Measurements from ENCODE around the gene NPC1.

The NPC1 gene

GRCh38 chr18:23540867-23541266 lies 45.4 kb downstream of the NPC1 start:
- Histone ChIP-seq H3K36me3 (ENCODE audit: control insufficient read depth, low read length) (peaks cover 86% of the 10 kb centered on the region), H3K79me2 (ENCODE audit: control insufficient read depth, low read length) (no peaks in the 10 kb centered on the region), H3K4me1 (ENCODE audit: control insufficient read depth, low read length) (no peaks in the 10 kb centered on the region), H3K9me3 (ENCODE audit: control insufficient read depth, insufficient read depth, low read length) (no peaks in the 10 kb centered on the region), H3F3A (ENCODE audit: control insufficient read depth, insufficient read depth) (no peaks in the 10 kb centered on the region), H3K27ac (ENCODE audit: low read depth, low read length) (no peak overlapping the region), H3K4me2 (ENCODE audit: low read length) (no peak overlapping the region), H3K27me3 (ENCODE audit: control insufficient read depth, low read length) (no peaks in the 10 kb centered on the region), H3K9me2 (replicated peaks; ENCODE audit: control insufficient read depth, low read length) (no peaks in the 10 kb centered on the region), H3K4me3 (ENCODE audit: low read length) (no peak overlapping the region), H4K20me1 (ENCODE audit: control insufficient read depth, insufficient read depth, low read depth, low read length) (no peaks in the 10 kb centered on the region)
- TF ChIP-seq EZH2phosphoT487 (IDR thresholded peaks at IDR 0.05; ENCODE audit: borderline replicate concordance, low read length), result no peak
- TF ChIP-seq CTCF (IDR thresholded peaks at IDR 0.05; ENCODE audit: low read depth, low read length, poor library complexity, severe bottlenecking), result no peak

- H3K36me3 ChIP-seq (ENCODE audit: control insufficient read depth, low read length), result peaks cover 90% of the 10 kb centered on the region
- no peaks in the 10 kb centered on the region for H3K27me3 ChIP-seq (ENCODE audit: control insufficient read depth, low read length)
- no peak overlapping the region for H3K27ac ChIP-seq (ENCODE audit: low read depth, low read length)
- no peaks in the 10 kb centered on the region for H3F3A ChIP-seq (ENCODE audit: control insufficient read depth, insufficient read depth)
- H3K9me2 ChIP-seq (replicated peaks; ENCODE audit: control insufficient read depth, low read length), result no peaks in the 10 kb centered on the region
- no peak overlapping the region for H3K4me2 ChIP-seq (ENCODE audit: low read length)
- no peak overlapping the region for H3K4me3 ChIP-seq (ENCODE audit: low read length)
- H3K9me3 ChIP-seq (ENCODE audit: control insufficient read depth, insufficient read depth, low read length), result no peaks in the 10 kb centered on the region
- H3K79me2 ChIP-seq (ENCODE audit: control insufficient read depth, low read length), result no peaks in the 10 kb centered on the region
- H4K20me1 ChIP-seq (ENCODE audit: control insufficient read depth, insufficient read depth, low read depth, low read length), result no peaks in the 10 kb centered on the region
- TF ChIP-seq EZH2phosphoT487 (IDR thresholded peaks at IDR 0.05; ENCODE audit: borderline replicate concordance, low read length) (no peak), CTCF (IDR thresholded peaks at IDR 0.05; ENCODE audit: low read depth, low read length, poor library complexity, severe bottlenecking) (no peak)
- no peaks in the 10 kb centered on the region for H3K4me1 ChIP-seq (ENCODE audit: control insufficient read depth, low read length)
Observed at GRCh38 chr18:23539911-23540525, 46.3 kb downstream of the NPC1 start.

- Histone ChIP-seq H3F3A (ENCODE audit: control insufficient read depth, insufficient read depth) (no peaks in the 10 kb centered on the region), H3K27ac (ENCODE audit: low read depth, low read length) (no peak overlapping the region), H3K9me3 (ENCODE audit: control insufficient read depth, insufficient read depth, low read length) (no peaks in the 10 kb centered on the region), H3K27me3 (ENCODE audit: control insufficient read depth, low read length) (no peaks in the 10 kb centered on the region), H3K36me3 (ENCODE audit: control insufficient read depth, low read length) (peaks cover 90% of the 10 kb centered on the region), H3K79me2 (ENCODE audit: control insufficient read depth, low read length) (no peaks in the 10 kb centered on the region), H3K4me3 (ENCODE audit: low read length) (no peak overlapping the region), H3K4me1 (ENCODE audit: control insufficient read depth, low read length) (no peaks in the 10 kb centered on the region), H4K20me1 (ENCODE audit: control insufficient read depth, insufficient read depth, low read depth, low read length) (no peaks in the 10 kb centered on the region), H3K4me2 (ENCODE audit: low read length) (no peak overlapping the region), H3K9me2 (replicated peaks; ENCODE audit: control insufficient read depth, low read length) (no peaks in the 10 kb centered on the region)
- TF ChIP-seq EZH2phosphoT487 (IDR thresholded peaks at IDR 0.05; ENCODE audit: borderline replicate concordance, low read length) (no peak), CTCF (IDR thresholded peaks at IDR 0.05; ENCODE audit: low read depth, low read length, poor library complexity, severe bottlenecking) (no peak)
Observed at GRCh38 chr18:23539296-23539695, 47.0 kb downstream of the NPC1 start.
